HEK293 (cell line): ENCODE measurements around the gene CFI.

Experiments used
- ZNF514 ChIP-seq: fragments of 450-650 bp; formaldehyde crosslinking; IDR thresholded peaks from 2 replicates; pipeline ENCODE4 v1.5.1; 2016; ENCODE audit warnings: missing biosample characterization, missing genetic modification characterization
- ZSCAN30 ChIP-seq: fragments of 450-650 bp; IDR thresholded peaks from 2 replicates; pipeline ENCODE4 v1.5.1; 2018; ENCODE audit warnings: missing biosample characterization, mild to moderate bottlenecking, missing genetic modification characterization, moderate library complexity

DNA sequence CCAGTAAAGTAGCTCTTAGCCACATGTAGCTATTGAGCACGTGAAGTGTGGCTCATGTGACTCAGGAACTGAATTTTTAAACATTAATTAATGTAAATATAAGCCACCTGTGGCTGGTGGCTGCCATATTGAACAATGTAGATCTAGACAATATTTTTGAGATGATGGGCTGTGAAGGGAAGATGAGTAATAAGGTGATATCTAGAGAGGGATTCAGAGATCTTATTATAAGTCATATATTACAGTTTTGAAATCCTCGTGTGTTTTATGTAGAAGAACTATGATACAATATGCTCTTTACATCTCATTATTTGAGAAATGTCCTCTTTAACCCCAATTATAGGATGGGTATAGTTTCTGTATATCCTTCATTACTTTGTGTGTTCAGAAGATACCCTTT, 19.4 kb upstream of the CFI start:
- TF ChIP-seq ZNF514 (tag by site-specific recombination) = no peak
- no peak for TF ChIP-seq ZSCAN30 (tag by site-specific recombination)
